ENCODE measurements around the gene ICOSLG.
"Not testable (repeated sequence)": the region's sequence is repeated elsewhere in the genome, so short reads cannot be mapped to it uniquely, and the experiment has no call there.

ICOSLG gene

DNA sequence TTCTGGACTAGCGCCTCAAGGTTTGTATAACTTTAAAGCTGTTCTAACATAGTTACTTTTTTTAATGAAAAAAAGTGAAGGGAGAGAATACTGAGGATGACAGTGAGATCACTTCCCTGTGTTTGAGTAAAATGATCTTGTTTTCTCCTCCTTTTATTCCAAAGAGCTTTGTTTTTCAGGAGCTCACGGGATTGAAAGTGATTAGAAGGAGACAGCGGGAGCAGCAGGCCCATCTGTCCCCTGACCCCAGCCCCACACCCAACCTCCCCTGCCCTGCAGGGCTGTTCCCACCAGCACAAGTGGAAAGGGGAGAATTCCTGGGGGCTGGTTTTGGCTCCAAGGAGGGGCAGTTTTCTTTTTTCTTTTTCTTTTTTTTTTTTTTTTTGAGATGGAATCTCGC lies 23.0 kb upstream of the ICOSLG start:
- no peak for DNase-seq

DNA sequence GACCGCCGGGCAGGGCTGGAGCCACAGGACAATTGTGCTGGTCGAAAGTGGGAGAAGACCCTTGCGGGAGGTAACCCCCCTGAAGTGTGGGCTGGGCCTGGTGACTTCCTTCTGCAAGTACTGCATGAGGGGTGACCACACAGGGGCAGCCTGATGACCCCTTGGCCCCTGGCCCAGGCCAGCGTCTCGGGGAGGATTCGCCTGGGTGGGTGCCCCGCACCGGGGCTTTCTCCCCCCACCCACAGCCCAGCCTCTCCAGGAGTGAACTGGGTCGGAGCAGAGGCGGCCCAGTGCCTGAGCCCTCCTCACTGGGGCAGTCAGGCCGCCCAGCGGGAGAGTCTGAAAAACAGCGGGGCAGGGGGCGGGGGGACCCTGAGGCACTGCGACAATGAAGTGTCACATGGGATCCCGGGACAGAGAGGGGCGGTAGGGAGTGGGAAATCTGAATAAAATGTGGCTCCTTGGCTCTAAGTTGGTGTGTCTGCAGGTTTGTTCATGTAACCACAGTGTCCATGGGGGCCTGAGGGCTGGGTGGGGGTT lies 22.5 kb upstream of the ICOSLG start:
- DNase-seq, result no peak

DNA sequence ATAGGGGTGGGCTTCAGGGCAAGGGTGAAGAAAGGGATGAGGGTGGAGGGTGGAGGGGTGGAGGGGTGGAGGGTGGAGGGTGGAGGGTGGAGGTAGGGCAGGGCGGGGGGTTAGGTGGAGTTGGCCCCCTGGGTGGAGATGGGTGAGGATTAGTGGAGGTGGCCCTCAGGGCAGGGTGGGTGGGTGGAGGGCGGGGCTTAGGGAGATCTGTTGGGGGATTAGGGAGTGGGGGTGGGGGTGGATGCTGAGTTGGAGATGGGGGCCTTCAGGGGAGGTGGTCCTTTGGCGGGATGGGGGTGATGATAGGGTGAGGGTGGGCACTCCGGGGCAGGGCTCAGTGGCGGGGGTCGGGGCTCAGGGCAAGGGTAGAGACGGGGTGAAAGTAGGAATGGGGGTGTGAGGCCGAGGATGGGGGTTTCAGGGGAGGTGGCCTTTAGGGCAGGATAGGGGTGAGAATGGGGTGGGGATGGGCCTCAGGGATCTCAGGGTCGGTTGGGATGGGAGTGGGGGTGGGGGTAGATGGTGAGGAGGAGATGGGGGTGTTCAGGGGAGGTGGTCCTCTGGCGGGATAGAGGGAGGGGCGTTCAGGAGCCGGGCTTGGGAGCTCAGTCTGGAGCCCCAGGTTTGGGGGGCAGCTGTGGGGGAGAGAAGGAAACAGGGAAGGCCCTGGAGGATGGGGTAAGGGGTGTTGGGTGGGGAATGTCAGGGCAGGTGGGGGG lies 21.8 kb upstream of the ICOSLG start:
- DNase-seq, result no peak

DNA sequence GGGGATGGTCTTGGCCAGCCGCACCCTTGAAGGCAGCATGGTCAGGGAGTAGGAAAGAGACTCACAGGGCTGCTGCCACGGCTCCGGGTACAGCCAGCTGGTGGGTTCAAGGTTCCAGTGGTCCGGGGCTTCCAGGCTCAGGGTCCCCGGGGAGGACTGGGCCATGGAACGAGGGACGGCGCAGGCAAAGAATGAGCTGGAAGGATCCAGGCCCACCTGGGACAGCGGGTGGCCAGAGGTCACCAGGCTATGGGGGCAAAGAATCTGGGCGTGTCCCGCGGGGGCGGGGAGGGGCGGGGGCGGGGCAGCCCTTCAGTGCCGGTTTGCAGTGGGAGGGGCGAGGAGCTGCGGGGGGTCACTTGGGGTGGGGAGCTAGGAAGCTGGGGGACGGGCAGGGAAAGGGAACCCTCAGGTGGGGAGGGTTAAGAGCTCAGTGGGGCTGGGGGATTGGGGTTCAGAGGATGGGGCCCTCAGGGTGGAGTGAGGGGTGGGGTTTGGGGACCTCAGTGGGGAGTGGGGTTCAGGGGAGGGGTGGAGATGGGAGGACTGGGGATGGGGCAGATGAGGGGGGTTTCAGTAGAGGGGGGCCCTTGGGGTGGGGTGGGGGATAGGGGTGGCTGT lies 21.0 kb upstream of the ICOSLG start, which contains the start of gene DNMT3L:
TSS of gene DNMT3L (minus strand) at position 223 of the 621 bp plus-strand sequence. CDS start 638 bp downstream, outside the sequence.
- DNase-seq, result no peak

DNA sequence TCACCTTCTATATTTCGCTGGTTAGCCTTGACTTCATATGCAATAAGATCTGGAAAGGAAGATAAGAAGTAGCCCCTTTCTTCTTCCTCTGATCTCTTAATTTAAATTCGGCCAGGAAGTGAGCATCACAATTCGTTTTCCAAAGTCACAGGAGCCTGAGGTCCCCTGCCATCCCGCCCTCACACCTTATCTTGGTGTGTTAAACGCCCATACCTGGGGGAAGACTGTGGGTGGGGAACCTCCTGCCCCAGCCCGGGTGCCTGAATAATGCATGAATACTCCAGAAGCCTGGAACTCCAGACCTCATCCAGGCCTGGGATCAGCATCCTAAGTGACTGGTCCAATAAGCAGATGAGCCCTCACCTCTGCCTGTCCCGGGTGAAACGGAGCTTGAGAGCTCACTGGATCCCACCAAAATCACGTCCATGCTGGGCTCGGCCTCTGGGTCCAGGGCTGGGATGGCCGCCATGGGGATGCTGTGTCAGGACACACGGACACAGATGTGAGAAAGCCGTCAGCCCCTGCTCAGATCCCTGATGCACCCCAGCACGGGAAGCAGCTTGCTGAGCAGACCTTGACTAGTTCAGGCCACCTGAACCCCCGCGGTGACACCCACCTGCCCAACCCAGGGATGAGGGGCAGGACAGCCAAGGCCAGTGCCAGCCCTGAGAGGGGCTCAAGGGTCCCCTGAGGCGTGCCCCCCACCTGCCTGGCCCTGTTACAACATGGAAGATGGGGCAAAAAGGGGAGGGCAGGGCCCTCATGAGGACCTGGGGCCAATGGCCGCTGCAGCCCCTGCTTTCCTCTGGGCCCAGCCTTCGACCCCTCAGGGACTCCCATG lies 20.3 kb upstream of the ICOSLG start:
- DNase-seq, result no peak

DNA sequence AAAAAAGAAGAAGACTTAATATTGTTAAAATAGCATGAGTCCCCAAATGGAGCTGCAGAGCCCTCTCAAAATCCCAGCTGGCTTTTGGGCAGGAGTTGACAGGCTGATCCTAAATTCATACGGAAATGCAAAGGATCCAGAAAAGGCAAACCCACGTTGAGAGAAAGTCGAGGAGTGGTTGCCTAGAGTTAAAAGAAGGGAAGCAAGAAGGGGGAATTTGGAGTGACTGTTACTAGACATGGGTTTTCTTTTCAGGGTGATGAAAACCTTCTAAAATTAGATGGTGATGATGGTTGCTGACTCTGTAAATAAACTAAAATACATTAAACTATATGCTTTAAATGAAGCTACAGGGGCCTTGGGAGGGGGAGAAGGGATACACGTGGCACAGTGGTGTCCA lies 19.3 kb upstream of the ICOSLG start:
- DNase-seq, result no peak

DNA sequence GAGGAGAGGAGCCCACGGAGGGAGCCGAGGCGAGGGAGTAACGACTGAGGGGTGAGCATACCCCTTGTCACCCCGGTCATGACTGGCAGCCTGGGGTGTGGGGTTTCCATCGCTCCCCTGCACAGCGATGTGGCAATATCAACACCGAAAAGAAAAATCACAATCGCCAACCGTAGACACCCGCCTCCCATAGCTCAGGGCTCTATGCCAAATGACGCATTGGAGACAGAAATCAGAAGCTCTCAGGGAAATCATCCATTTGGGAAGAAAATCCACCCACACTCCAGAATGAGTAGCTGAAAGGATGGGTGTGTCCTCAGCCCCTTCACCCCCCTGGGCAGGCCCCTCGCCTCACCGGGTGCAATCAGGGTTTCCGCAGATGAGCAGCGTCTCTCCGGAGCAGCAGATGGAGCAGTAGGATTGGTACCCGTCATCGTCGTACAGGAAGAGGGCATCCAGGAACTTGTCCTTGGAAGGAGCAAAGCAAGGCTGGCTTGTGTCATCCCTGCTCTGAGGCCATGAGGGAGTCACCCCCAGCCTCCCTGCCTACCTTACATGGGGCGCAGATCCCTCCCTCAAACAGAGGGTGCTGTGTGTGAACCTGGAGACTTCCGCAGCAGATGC lies 18.5 kb upstream of the ICOSLG start:
- DNase-seq, result no peak

DNA sequence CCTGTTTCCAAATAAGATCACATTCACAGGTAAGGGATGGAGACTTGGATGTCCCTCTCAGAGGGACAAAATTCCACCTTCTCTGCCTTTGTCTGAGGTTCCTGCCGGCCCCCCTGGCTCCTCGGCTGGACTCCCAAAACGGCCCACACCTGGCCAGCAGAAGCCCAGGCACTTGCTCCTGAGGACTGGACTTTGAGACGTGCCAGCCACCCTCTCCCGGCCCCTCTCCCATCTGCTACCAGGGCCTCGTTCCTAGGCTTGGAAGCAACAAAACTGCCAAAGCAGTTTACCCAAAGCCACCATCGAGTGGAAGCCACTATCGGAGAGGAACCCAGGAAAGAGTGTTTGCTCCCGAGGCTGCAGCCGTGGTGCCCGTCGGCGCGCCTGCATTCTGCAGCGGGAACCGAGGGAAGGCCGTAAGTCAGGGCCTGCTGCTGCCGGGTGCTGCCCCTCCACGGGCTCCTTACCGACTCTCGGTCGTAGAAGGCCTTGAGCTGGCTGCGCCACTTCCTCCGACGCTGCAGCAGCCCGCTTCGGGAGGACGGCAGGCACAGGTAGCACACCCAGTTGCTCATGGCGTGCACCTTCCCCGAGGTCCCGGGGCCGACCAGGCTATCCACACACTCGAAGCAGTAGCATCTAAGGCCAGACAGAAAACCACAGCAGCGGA lies 17.4 kb upstream of the ICOSLG start:
- no peak for DNase-seq

DNA sequence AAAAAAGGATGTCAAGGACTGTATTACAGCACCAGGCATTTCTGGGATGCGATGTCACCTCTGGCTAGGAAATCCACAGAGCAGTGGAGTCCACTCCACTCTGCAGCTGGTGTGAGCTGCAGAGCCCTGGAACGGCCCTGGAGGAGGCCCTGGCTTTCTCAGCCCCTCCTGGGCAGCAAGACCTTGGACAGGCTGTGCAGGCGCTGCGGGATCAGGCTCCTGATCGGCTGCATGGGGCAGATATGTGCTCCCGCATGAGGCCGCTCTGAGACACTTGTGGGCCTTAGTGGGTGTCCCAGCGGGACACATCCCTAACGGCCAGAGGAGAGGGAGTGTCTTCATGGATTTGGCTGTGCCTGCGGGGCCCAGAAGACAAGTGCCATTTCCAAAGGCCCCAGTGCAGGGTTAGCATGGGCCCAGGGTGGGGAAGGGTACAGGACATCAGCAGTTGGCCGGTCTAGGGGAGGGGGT lies 14.8 kb upstream of the ICOSLG start:
- no peak for DNase-seq

DNA sequence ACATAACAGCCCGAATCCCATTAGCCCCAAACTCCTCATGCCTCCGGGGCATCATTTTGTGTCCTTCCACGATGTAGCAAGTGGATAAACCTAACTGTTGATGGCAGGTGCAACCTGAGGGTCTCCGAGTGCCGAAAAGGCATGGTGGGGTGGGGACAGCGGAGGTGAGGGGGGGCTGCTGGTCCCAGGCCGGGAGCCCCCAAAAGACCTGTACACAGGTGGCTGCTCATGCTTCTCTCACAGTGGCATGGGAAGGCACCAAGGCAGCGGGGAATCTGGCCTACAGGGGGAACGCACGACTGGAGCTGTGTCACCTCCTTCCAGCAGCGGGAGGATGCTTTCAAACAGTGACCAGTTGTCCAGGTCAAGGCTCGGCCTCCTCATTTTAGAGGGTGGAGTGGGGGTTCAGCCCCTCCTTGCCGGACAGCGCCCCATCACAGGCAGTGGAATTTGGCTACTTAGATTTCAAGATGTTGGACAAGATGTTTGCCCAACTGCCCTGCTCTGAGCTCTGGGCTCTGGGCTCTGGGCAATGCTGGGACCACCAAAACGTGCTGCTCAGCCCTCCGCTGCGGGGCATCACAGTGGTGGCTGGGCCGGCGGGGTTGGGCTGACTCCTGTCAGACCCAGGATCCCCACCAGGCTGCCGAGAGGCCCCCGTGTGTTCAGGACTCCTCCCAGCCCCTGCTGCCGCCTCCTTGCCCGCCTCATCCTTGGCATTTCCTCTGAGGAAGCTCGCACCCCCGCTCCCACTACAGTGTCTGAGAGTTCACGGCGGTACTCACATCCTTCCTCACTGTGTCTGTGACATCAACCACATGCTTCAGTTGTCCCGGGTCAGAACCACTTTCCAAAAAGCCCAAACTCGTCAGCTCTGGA lies 13.3 kb upstream of the ICOSLG start:
- no peak for DNase-seq

DNA sequence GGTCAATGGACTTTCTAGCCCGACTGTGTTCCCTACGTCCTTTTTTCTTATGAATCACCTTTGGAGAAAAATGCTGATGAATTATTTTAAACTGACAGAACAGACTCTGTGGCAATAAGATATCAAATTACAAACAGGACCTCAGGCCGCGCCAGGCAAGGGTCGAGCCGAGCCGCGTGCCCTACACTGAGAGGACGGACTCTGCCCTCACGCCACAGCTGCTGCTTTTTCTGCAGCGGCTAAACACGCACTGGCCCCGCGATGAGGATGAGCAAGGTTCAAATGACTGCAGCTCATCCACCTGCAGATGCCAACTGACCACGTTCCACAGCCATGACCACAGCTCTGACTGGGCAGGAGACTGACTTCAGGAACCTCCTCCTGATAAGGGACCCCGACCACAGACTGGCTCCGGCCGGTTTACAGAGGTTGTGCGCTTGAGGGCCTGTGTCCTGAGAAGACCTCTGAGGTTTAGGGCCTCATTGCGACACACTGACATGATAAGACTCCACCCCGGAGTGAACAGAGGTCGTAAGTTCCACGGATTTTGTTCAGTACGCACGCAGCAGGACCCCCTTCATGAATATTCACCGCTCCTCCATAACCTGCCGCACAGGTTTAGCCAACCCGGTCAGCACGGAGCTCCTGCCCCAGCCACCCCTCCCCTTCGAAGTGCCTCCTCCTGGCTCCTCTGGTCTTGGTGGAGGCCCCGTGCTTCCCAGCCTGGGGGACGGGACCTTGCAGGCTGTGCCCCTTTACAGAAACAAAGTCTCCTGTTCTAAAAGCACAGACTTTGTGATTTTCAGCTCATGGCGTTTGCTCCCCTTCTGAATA lies 8.7 kb upstream of the ICOSLG start:
- DNase-seq, result not testable (repeated sequence)

DNA sequence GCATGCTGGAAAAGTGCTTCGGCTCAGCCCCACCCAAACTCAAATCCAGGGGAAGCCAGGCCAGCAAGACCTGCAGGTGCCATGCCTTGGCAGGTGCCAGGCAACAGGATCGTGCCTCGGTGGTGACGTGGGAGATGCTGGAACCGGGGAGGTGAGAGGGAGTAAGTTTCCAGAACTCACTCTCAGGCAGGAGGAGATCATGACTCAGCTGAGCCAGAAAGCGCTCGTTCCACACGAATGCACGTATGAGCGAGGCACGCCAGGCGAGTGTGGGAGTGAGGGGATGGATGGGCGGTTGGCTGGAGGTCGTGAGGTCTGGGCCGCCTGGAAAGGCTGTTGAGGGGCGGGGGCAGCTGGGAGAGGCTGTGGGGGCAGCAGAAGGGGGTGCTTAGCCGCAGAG lies 7.2 kb upstream of the ICOSLG start:
- not testable (repeated sequence) for DNase-seq

DNA sequence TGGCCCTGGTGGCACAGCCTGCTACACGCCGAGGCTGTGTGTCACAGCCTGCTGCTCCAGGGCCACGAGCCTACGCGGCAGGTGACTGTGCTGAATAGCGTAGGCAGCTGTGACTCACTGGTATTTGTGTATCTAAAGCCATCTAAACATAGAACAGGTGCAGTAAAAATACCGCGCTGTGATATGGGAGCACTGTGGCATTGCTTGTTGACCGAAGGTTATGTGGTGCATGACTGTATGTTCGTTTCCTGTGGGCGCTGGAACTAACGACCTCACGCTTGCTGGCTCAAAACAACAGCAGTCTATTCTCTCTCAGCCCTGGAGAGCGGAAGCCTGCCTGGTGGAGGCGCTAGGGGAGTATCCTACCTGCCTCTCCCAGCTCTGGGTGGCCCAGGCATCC lies 3.2 kb upstream of the ICOSLG start:
- not testable (repeated sequence) for DNase-seq

DNA sequence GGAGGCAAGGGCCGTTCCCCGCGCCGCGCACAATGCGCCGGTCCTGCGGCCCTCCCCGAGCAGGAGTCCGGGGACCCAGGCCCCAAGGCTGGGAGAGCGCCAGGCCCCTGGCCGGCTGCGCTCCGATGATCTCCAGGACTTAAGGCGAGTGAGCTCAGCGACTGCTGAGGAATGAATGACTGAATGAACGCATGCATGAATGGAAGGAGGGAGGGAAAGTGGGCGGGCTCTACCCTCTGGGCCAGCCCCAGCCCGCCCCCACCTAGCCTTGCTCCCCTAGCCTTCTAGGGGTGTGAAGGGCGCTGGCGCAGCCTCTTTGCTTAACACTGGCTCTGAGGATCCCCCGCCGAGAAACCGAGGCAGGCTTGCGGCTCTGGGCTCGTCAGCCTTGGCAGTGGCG lies 538 bp upstream of the ICOSLG start:
- not testable (repeated sequence) for DNase-seq

DNA sequence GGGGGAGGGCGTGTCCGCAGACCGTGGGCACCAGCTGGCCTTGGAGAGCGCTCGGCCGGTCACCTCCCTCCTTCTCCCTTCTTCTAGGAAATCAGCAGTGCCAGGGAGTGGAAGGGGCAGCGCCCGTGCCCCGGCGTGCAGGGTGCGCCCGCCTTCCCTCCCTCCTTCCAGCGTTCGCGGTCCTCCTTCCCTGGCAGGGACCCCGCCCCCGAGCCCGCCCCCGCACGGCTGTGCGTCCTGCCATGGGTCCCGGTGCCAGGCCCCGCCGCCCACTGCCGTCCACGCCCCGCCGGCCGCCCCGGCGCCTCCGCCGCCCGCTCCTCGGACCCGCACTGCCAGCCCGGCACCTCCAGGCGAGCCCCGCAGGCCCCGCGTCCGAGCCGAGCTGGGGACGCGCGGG lies 390 bp downstream of the ICOSLG start:
- DNase-seq, result not testable (repeated sequence)

DNA sequence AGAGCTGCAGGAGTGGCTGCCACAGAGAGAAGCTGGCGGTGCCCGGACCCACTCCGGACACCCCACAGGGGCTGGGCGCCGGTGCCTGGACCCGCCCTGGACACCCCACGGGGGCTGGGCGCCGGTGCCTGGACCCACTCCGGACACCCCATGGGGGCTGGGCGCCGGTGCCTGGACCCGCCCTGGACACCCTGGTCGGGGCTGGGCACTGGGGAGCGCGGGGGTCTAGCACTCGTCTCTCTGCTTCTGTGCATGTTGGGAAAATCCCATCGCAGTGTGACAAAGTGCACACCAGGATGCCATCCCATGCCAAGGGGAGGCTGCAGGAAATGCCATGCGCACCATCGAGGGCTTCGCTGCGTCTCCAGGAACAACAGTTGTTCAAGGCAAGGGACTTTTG lies 11.2 kb downstream of the ICOSLG start:
- not testable (repeated sequence) for DNase-seq

DNA sequence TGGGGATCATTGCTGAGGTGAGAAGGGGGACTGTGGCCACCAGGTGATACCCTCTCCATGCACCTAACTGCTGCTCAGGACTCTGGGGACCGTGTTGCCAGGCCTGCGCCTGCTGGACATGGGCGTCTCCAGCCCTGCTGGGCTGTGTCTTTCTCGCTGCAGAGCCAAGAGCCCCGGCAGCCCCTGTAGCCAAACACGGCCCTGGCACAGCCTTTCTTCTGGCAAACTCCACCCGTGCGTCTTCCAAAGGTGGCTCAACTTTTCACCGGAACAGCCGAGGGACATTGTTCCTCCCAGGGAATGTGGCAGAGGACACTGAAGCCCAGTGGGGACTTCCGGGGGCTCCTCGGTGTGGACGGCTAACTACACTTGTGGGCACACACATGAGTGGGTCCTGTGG lies 12.6 kb downstream of the ICOSLG start:
- DNase-seq, result not testable (repeated sequence)

DNA sequence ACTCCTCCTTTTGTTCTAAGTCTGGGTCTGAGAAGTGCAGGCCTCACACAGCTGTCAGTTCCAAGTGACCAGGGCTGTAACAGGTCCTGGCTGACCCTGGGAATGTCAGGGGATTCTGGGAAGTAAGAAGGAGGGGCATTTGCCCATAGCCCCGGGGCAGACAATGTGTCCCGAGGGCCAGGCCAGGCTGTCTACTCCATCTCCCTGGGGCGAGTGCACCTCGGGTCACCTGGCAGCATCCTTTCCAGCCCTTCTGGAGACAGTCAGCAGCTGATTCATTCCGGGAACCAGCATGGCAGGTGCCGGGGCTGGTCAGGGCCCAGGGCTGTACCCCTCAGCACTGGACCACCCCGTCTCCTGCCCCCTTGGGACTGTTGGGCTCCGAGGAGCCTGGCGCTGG lies 13.1 kb downstream of the ICOSLG start:
- DNase-seq, result not testable (repeated sequence)

DNA sequence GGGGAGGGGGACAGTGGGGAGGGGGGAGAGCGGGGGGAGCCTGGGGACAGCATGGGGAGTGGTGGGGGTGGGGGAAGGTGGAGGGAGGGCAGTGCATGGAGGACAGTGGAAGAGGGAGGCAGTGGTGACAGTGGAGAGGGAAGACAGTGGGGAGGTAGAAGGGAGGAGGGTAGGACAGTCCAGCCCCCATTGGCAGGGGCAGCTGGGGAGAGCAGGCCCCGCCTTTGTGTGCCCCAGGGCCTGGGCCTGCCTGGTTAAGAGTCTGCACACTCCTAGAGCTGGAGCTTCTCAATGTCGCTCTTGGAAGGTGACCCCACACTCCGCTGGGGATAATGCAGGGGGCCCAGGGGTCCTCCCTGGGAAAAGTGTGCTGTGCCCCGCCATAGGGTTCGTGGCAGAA lies 15.1 kb downstream of the ICOSLG start:
- not testable (repeated sequence) for DNase-seq

DNA sequence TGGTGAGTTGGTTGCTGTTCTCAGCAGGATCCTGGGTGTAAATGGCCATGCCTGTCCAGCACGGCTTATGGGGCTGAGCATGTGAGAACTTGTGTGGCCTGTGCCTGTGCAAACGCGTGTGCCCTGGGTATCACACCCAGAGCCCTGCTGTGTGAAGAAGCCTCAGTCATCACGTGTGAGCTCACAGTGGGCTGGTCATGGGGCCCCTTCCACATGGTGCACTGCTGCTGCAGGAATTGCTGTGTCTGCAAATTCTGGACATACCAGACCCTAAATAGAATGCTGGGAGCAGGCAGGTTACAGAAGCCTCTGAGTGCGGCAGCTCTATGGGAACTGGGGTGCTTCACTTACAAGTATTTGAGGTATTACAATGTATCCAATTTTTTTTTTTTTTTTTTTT lies 17.4 kb downstream of the ICOSLG start:
- DNase-seq, result not testable (repeated sequence)

Measured in fibroblast of skin of right quadriceps (primary cell).